Suprapubic skin (tissue), 4 donors: ENCODE data around the gene SLC47A2.

ENCODE experiments used
- POLR2A ChIP-seq, 2 donors: fragments of 450-650 bp; IDR thresholded peaks; one replicate each; pipeline ENCODE4 v1.6.1; 2017; ENCODE audit warnings: antibody characterized with exemption in 2 of 2, mild to moderate bottlenecking in 2 of 2, moderate library complexity in 2 of 2
- POLR2AphosphoS5 ChIP-seq, 3 donors: sonication (generic); formaldehyde crosslinking; IDR thresholded peaks; one replicate each; pipeline ENCODE4 v1.6.1; 2017; ENCODE audit warnings: antibody characterized with exemption in 3 of 3
- TF ChIP-seq, protein P1 (sequence below), 2 donors: fragments of 200-600 bp in 1 of 2; fragments of 450-650 bp in 1 of 2; sonication (generic) in 1 of 2; IDR thresholded peaks; one replicate each; pipeline ENCODE4 v1.5.1; 2016 to 2019; ENCODE audit warnings: antibody characterized with exemption in 2 of 2, mild to moderate bottlenecking in 1 of 2, moderate library complexity in 1 of 2

DNA sequence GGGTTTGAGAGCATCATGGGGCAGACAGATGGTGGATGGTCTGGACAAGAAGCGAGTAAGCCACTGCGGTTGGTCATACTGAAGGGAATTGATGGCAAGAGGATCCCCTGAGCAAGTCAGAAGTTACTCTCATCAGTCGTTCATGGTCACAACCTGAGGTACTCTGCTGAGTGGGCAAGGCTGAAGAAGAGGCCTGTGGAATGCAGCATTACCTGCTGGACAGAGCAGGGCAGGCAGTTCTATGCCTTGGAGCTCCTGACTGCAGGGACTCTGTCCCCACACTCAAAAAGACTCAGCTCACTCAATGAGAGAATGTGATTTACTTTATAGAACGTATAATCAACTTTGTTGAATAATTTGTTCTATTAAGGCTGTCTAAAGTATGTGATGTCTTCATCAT is 39.5 kb downstream of the SLC47A2 start:
- TF ChIP-seq, protein P1, sequence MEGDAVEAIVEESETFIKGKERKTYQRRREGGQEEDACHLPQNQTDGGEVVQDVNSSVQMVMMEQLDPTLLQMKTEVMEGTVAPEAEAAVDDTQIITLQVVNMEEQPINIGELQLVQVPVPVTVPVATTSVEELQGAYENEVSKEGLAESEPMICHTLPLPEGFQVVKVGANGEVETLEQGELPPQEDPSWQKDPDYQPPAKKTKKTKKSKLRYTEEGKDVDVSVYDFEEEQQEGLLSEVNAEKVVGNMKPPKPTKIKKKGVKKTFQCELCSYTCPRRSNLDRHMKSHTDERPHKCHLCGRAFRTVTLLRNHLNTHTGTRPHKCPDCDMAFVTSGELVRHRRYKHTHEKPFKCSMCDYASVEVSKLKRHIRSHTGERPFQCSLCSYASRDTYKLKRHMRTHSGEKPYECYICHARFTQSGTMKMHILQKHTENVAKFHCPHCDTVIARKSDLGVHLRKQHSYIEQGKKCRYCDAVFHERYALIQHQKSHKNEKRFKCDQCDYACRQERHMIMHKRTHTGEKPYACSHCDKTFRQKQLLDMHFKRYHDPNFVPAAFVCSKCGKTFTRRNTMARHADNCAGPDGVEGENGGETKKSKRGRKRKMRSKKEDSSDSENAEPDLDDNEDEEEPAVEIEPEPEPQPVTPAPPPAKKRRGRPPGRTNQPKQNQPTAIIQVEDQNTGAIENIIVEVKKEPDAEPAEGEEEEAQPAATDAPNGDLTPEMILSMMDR (IDR thresholded peaks at IDR 0.05): no peak
- no peak for TF ChIP-seq POLR2AphosphoS5 (IDR thresholded peaks at IDR 0.05)
- TF ChIP-seq POLR2A (IDR thresholded peaks at IDR 0.05): no peak
